ENCODE results near the gene GPHB5. TPM values are rescaled to one million over a fixed set of nuclear protein-coding genes. Genes with fewer than 3 reads are reported as not detected.

The GPHB5 gene
- total RNA-seq, 4 donors from 2014 or later, result not detected

GRCh38 chr14:63328787-63329737, 10.3 kb upstream of the GPHB5 start:
- ATAC-seq, result no peak
- no peak for DNase-seq
- Histone ChIP-seq H3K27me3 (no peaks in the 10 kb centered on the region), H3K27ac (no peak overlapping the region), H3K9me3 (no peaks in the 10 kb centered on the region), H3K36me3 (no peaks in the 10 kb centered on the region), H3K4me3 (no peak overlapping the region), H3K4me1 (no peaks in the 10 kb centered on the region)
- no peak for TF ChIP-seq CTCF (IDR thresholded peaks at IDR 0.05 in 4 of 5, conservative IDR thresholded peaks at IDR 0.05 in 1 of 5)
- no peak for TF ChIP-seq POLR2A (IDR thresholded peaks at IDR 0.05)
- intact Hi-C loops (cut with DNase I; ENCODE audit: low total_unique reads) (no loop called here), in situ Hi-C loops (cut with MboI; ENCODE audit: low sequenced_read_pairs in 4 of 4) (no loop called here)

- H3K27ac ChIP-seq, result no peak overlapping the region
- no peak for TF ChIP-seq CTCF (IDR thresholded peaks at IDR 0.05 in 4 of 5, conservative IDR thresholded peaks at IDR 0.05 in 1 of 5)
- TF ChIP-seq POLR2A (IDR thresholded peaks at IDR 0.05), result no peak
- H3K9me3 ChIP-seq, result no peaks in the 10 kb centered on the region
- H3K27me3 ChIP-seq, result no peaks in the 10 kb centered on the region
- no peak for DNase-seq
- no peak overlapping the region for H3K4me3 ChIP-seq
- H3K4me1 ChIP-seq, result no peaks in the 10 kb centered on the region
- in situ Hi-C loops (cut with MboI; ENCODE audit: low sequenced_read_pairs in 4 of 4), result no loop called here
- no peak for ATAC-seq
- no peaks in the 10 kb centered on the region for H3K36me3 ChIP-seq
- intact Hi-C loops (cut with DNase I; ENCODE audit: low total_unique reads), result no loop called here
These were observed 8.1 kb upstream of the GPHB5 start for GRCh38 chr14:63326840-63327239.

GRCh38 chr14:63322897-63323573, 4.3 kb upstream of the GPHB5 start:
- Histone ChIP-seq H3K4me1 (no peaks in the 10 kb centered on the region), H3K9me3 (no peaks in the 10 kb centered on the region), H3K27ac (no peak overlapping the region), H3K36me3 (no peaks in the 10 kb centered on the region), H3K4me3 (no peak overlapping the region), H3K27me3 (no peaks in the 10 kb centered on the region)
- intact Hi-C loops (cut with DNase I; ENCODE audit: low total_unique reads) (no loop called here), in situ Hi-C loops (cut with MboI; ENCODE audit: low sequenced_read_pairs in 4 of 4) (no loop called here)
- TF ChIP-seq CTCF (IDR thresholded peaks at IDR 0.05 in 4 of 5, conservative IDR thresholded peaks at IDR 0.05 in 1 of 5), result no peak
- TF ChIP-seq POLR2A (IDR thresholded peaks at IDR 0.05), result no peak
- ATAC-seq (no peak), DNase-seq (no peak)

- H3K4me1 ChIP-seq, result no peaks in the 10 kb centered on the region
- H3K36me3 ChIP-seq, result no peaks in the 10 kb centered on the region
- H3K27me3 ChIP-seq, result no peaks in the 10 kb centered on the region
- ATAC-seq (no peak), DNase-seq (no peak)
- TF ChIP-seq POLR2A (IDR thresholded peaks at IDR 0.05), result no peak
- TF ChIP-seq CTCF (IDR thresholded peaks at IDR 0.05 in 4 of 5, conservative IDR thresholded peaks at IDR 0.05 in 1 of 5), result no peak
- H3K9me3 ChIP-seq, result no peaks in the 10 kb centered on the region
- H3K4me3 ChIP-seq, result no peak overlapping the region
- in situ Hi-C loops (cut with MboI; ENCODE audit: low sequenced_read_pairs in 4 of 4) (no loop called here), intact Hi-C loops (cut with DNase I; ENCODE audit: low total_unique reads) (no loop called here)
- H3K27ac ChIP-seq, result no peak overlapping the region
These were observed 3.7 kb upstream of the GPHB5 start for GRCh38 chr14:63322472-63322871.

Data from gastrocnemius medialis (tissue), 4 donors.